GM19328 (cell line): ENCODE measurements around the gene ERBB2.

Experiments
- ATAC-seq: cut with Tn5 transposase; IDR thresholded peaks from one replicate; pipeline ENCODE4 v1.9.1; 2021; ENCODE audit warnings: mild to moderate bottlenecking, moderate library complexity; ENCODE audit not compliant: unreplicated experiment

The ERBB2 gene

GRCh38 chr17:39665642-39666224 lies 34.1 kb upstream of the ERBB2 start:
- no peak for ATAC-seq

GRCh38 chr17:39666231-39666600 lies 33.6 kb upstream of the ERBB2 start:
- no peak for ATAC-seq

- ATAC-seq, result no peak
These were observed 33.1 kb upstream of the ERBB2 start for GRCh38 chr17:39666601-39667261.

GRCh38 chr17:39667262-39667944 lies 32.5 kb upstream of the ERBB2 start:
- ATAC-seq, result no peak

GRCh38 chr17:39667945-39668924 lies 31.6 kb upstream of the ERBB2 start, which contains the start of gene PNMT:
TSS of gene PNMT (plus strand) at chr17:39668453. CDS start at chr17:39668476, 23 bp downstream.
- no peak for ATAC-seq

- ATAC-seq, result no peak
These were observed 29.7 kb upstream of the ERBB2 start for GRCh38 chr17:39669897-39670735.

- no peak for ATAC-seq
These were observed 29.1 kb upstream of the ERBB2 start for GRCh38 chr17:39670746-39671145.

GRCh38 chr17:39671651-39672521 lies 28.0 kb upstream of the ERBB2 start:
- no peak for ATAC-seq

GRCh38 chr17:39672522-39673334 lies 27.1 kb upstream of the ERBB2 start:
- ATAC-seq, result no peak

GRCh38 chr17:39673335-39674081 lies 26.4 kb upstream of the ERBB2 start:
- ATAC-seq, result no peak

- ATAC-seq, result no peak
These were observed 25.7 kb upstream of the ERBB2 start for GRCh38 chr17:39674179-39674578.

GRCh38 chr17:39674702-39675389 lies 25.0 kb upstream of the ERBB2 start:
- no peak for ATAC-seq

GRCh38 chr17:39675390-39676082 lies 24.3 kb upstream of the ERBB2 start:
- ATAC-seq, result no peak

GRCh38 chr17:39676198-39676819 lies 23.6 kb upstream of the ERBB2 start:
- no peak for ATAC-seq

- no peak for ATAC-seq
These were observed 22.8 kb upstream of the ERBB2 start for GRCh38 chr17:39677072-39677471.
